ENCODE results near the gene CDKN2AIPNL.

Gene CDKN2AIPNL

DNA sequence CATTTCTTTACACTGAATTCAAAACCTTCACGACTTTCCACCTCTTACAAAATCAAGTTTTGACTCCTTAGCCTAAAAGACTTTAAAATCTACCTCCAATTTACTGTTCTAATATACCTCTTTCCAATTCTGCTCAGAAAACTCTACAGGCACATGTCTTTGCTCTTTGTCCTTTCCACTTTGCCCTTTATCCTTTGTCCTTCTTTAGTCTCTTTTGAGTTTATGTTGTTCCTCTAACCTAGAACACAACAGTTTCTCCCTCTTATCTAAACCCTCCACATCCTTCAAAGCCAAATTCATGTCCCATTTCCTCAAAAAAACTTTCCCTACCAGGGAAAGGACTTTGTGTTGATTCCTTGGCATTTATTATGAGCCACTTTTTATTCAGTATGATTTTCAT, 46.1 kb downstream of the CDKN2AIPNL start:
- no peak for TF ChIP-seq ZNF274 (IDR thresholded peaks at IDR 0.05; ENCODE audit: low read depth, low read length)
- H3K4me3 ChIP-seq (ENCODE audit: low read length) = no peak overlapping the region

DNA sequence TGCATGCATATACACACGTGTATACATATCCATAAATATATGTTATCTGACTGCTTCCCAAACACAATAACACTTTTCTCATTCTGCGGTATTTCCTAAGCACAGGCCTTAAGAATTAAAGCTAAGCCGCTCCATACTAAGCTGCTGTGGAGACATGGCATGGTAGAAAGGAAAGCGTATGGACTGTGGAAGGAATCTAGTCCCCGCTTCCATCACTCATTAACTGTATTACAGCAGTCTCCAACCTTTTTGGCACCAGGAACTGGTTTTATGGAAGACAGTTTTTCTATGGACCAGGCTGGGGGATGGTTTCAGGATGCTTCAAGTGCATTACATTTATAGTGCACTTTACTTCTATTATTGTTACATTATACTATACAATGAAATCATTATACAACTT, 56.0 kb downstream of the CDKN2AIPNL start:
- TF ChIP-seq ZNF274 (IDR thresholded peaks at IDR 0.05; ENCODE audit: low read depth, low read length) = no peak
- no peak overlapping the region for H3K4me3 ChIP-seq (ENCODE audit: low read length)
